A549 (cell line): ENCODE results near the gene C7.

Experiments used
- EHMT2 ChIP-seq: fragments of 200-600 bp; sonication (generic); IDR thresholded peaks from 2 replicates; pipeline ENCODE4 v1.6.1; 2016; ENCODE audit warnings: antibody characterized with exemption, low read depth, mild to moderate bottlenecking, moderate library complexity
- HOXA7 ChIP-seq: fragments of 250-450 bp; sonication (Bioruptor Pico); IDR thresholded peaks from 2 replicates; pipeline ENCODE4 v1.5.0; 2020; ENCODE audit warnings: mild to moderate bottlenecking, moderate library complexity
- POLR2A ChIP-seq: IDR thresholded peaks from 2 replicates; pipeline ENCODE4 v1.6.1; 2012; ENCODE audit warnings: mild to moderate bottlenecking, low read length
- RCOR1 ChIP-seq: fragments of 150-350 bp; IDR thresholded peaks from 2 replicates; pipeline ENCODE4 v1.6.1; 2014; ENCODE audit warnings: antibody characterized with exemption, low read length, low read depth
- SREBF2 ChIP-seq: fragments of 450-650 bp; IDR thresholded peaks from 2 replicates; pipeline ENCODE4 v1.6.1; 2014; ENCODE audit warnings: mild to moderate bottlenecking, moderate library complexity
- TF ChIP-seq, protein P1 (sequence below): fragments of >200 bp; sonication (Bioruptor Twin); formaldehyde crosslinking; IDR thresholded peaks from 3 replicates; pipeline ENCODE4 v1.5.1; 2016
- TF ChIP-seq, protein P2 (sequence below): fragments of 200-600 bp; sonication (generic); IDR thresholded peaks from 2 replicates; pipeline ENCODE4 v1.6.1; 2016; ENCODE audit warnings: antibody characterized with exemption, mild to moderate bottlenecking, moderate library complexity
- TF ChIP-seq, protein P3 (sequence below): fragments of 150-350 bp; IDR thresholded peaks from 2 replicates; pipeline ENCODE4 v1.6.1; 2014; ENCODE audit warnings: low read depth, mild to moderate bottlenecking, low read length
- TF ChIP-seq, protein P4 (sequence below): IDR thresholded peaks from 2 replicates; pipeline ENCODE4 v1.6.1; 2012

DNA sequence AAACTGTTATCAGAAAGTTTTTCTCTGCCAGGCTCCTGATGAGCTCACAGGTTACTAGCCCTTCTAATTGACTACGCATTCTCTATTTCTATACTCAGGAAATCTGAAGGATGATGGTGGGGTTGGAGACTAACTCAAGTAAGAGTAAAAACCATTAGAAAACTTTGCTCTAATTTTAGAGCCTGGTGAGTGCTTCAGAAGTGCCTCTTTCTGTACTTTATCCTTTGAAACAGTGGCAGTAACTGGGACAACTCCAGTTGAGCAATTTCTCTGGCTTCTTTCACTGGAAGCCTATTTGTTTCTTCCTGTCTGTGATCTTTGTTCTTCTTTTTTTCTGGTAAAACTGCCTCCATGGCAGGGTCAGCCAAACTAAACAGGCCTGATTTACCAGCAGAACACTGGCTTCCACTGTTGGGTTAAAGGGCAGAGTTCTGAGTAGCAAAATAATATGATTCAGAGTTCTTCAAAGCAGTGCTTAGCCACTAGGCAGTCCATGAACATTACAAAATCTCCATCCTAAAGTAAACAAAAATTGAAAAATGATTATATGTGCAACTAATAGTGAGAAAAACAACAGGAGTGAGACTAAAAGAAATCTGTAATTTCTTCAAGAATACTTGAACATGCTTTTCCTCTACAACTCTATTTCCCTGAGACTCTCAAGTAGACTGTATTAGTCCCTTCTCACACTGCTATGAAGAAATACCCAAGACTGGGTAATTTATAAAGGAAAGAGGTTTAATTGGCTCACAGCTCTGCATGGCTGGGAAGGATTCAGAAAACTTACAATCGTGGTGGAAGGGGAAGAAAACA is 82.1 kb downstream of the C7 start:
- TF ChIP-seq HOXA7 (CRISPR knock-in tag): no peak
- no peak for TF ChIP-seq SREBF2
- no peak for TF ChIP-seq EHMT2
- TF ChIP-seq, protein P1, sequence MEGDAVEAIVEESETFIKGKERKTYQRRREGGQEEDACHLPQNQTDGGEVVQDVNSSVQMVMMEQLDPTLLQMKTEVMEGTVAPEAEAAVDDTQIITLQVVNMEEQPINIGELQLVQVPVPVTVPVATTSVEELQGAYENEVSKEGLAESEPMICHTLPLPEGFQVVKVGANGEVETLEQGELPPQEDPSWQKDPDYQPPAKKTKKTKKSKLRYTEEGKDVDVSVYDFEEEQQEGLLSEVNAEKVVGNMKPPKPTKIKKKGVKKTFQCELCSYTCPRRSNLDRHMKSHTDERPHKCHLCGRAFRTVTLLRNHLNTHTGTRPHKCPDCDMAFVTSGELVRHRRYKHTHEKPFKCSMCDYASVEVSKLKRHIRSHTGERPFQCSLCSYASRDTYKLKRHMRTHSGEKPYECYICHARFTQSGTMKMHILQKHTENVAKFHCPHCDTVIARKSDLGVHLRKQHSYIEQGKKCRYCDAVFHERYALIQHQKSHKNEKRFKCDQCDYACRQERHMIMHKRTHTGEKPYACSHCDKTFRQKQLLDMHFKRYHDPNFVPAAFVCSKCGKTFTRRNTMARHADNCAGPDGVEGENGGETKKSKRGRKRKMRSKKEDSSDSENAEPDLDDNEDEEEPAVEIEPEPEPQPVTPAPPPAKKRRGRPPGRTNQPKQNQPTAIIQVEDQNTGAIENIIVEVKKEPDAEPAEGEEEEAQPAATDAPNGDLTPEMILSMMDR: no peak
- TF ChIP-seq, protein P2, sequence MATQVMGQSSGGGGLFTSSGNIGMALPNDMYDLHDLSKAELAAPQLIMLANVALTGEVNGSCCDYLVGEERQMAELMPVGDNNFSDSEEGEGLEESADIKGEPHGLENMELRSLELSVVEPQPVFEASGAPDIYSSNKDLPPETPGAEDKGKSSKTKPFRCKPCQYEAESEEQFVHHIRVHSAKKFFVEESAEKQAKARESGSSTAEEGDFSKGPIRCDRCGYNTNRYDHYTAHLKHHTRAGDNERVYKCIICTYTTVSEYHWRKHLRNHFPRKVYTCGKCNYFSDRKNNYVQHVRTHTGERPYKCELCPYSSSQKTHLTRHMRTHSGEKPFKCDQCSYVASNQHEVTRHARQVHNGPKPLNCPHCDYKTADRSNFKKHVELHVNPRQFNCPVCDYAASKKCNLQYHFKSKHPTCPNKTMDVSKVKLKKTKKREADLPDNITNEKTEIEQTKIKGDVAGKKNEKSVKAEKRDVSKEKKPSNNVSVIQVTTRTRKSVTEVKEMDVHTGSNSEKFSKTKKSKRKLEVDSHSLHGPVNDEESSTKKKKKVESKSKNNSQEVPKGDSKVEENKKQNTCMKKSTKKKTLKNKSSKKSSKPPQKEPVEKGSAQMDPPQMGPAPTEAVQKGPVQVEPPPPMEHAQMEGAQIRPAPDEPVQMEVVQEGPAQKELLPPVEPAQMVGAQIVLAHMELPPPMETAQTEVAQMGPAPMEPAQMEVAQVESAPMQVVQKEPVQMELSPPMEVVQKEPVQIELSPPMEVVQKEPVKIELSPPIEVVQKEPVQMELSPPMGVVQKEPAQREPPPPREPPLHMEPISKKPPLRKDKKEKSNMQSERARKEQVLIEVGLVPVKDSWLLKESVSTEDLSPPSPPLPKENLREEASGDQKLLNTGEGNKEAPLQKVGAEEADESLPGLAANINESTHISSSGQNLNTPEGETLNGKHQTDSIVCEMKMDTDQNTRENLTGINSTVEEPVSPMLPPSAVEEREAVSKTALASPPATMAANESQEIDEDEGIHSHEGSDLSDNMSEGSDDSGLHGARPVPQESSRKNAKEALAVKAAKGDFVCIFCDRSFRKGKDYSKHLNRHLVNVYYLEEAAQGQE: no peak
- TF ChIP-seq RCOR1: no peak
- TF ChIP-seq, protein P3, sequence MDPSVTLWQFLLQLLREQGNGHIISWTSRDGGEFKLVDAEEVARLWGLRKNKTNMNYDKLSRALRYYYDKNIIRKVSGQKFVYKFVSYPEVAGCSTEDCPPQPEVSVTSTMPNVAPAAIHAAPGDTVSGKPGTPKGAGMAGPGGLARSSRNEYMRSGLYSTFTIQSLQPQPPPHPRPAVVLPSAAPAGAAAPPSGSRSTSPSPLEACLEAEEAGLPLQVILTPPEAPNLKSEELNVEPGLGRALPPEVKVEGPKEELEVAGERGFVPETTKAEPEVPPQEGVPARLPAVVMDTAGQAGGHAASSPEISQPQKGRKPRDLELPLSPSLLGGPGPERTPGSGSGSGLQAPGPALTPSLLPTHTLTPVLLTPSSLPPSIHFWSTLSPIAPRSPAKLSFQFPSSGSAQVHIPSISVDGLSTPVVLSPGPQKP: no peak
- TF ChIP-seq, protein P4, sequence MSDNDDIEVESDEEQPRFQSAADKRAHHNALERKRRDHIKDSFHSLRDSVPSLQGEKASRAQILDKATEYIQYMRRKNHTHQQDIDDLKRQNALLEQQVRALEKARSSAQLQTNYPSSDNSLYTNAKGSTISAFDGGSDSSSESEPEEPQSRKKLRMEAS: no peak
- TF ChIP-seq POLR2A: no peak
